Tibial nerve (tissue), 4 donors: ENCODE data around the gene AGK. TPM values are rescaled to one million over a fixed set of nuclear protein-coding genes. Genes with fewer than 3 reads are reported as not detected.

ENCODE experiments used
- DNase-seq, 2 donors: peaks; one replicate each; pipeline ENCODE4 v3.0.0-alpha.2; 2019; ENCODE audit warnings: low spot score in 2 of 2
- H3K27ac ChIP-seq, 4 donors: fragments of 200-600 bp; sonication (generic) in 3 of 4; one replicate each; pipeline ENCODE4 v1.5.1; 2017 to 2019; ENCODE audit warnings: mild to moderate bottlenecking in 1 of 4
- H3K27me3 ChIP-seq, 2 donors: fragments of 200-600 bp; sonication (generic) in 1 of 2; one replicate each; pipeline versions ENCODE4 v1.5.1 to v1.6.0; 2017 to 2019
- H3K36me3 ChIP-seq, 3 donors: fragments of 200-600 bp; sonication (generic); one replicate each; pipeline ENCODE4 v1.5.1; 2018 to 2019
- H3K4me1 ChIP-seq, 4 donors: fragments of 200-600 bp; sonication (generic) in 3 of 4; one replicate each; pipeline ENCODE4 v1.5.1; 2017 to 2019
- H3K4me3 ChIP-seq, 4 donors: fragments of 200-600 bp; sonication (generic) in 3 of 4; one replicate each; pipeline ENCODE4 v1.5.1; 2017 to 2019; ENCODE audit warnings: mild to moderate bottlenecking in 1 of 4, moderate library complexity in 1 of 4
- H3K9me3 ChIP-seq, 4 donors: fragments of 200-600 bp; sonication (generic) in 3 of 4; one replicate each; pipeline ENCODE4 v1.5.1; 2017 to 2019
- EP300 ChIP-seq, 2 donors: sonication (generic); formaldehyde crosslinking; IDR thresholded peaks; one replicate each; pipeline ENCODE4 v1.6.1; 2017; ENCODE audit warnings: antibody characterized with exemption in 2 of 2, mild to moderate bottlenecking in 1 of 2
- POLR2A ChIP-seq, 2 donors: fragments of 450-650 bp; IDR thresholded peaks; one replicate each; pipeline ENCODE4 v1.6.1; 2017; ENCODE audit warnings: antibody characterized with exemption in 2 of 2, mild to moderate bottlenecking in 2 of 2, moderate library complexity in 2 of 2
- WGBS, 2 donors: methylation state at CpG; one replicate each; pipeline ENCODE4 v1.1.5; 2018; 5-methylcytosine and 5-hydroxymethylcytosine counted together
- total RNA-seq, 4 donors: library from RNA; depleted of rRNA; stranded (reverse); fragments of >200 nt; gene quantifications; one replicate each; pipeline ENCODE4 v1.1.0, GENCODE V29; 2016
- TF ChIP-seq, protein P1 (sequence below), 5 experiments: fragments of 200-600 bp in 3 of 5; fragments of 450-650 bp in 2 of 5; sonication (generic) in 3 of 5; IDR thresholded peaks; one replicate each; pipeline ENCODE4 v1.5.1; 2016 to 2019; ENCODE audit warnings: antibody characterized with exemption in 5 of 5, mild to moderate bottlenecking in 3 of 5, moderate library complexity in 2 of 5

The AGK gene, protein sequence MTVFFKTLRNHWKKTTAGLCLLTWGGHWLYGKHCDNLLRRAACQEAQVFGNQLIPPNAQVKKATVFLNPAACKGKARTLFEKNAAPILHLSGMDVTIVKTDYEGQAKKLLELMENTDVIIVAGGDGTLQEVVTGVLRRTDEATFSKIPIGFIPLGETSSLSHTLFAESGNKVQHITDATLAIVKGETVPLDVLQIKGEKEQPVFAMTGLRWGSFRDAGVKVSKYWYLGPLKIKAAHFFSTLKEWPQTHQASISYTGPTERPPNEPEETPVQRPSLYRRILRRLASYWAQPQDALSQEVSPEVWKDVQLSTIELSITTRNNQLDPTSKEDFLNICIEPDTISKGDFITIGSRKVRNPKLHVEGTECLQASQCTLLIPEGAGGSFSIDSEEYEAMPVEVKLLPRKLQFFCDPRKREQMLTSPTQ
- total RNA-seq: 10 to 100 TPM; 16.4 to 45.9 (median 26.3) TPM

DNA sequence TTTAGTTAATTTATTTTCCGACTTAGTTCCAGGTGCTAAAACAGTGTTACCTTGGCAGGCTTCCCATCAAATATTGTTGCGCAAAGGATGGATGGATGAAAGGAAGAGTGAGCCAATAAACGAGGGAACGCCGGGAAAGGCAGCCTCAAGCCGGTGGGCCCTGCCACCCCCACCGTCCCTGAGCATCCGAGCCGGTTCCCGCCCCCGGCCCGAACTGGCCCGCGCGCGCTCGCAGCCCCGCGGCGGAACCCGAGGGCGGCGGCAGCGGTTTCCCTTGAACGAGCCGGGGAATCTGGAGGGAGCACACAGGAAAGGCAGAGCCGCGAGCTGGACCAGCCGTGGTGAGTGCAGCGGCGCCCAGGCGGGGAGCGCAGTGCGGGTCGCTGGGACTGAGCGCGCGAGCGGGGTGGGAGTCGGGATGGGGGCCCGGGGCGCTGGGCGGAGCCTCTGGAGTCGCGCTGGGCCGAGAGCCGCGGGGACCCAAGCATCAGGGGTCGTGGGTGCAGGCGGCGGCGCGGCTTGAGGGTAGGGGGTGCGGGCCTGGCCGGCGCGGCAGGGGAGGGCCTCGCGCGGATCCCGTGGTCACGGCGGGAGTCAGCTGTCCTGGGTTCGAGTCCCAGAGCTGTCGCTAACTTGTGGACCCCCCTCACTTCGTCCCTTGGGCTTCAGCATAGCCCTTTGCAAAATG lies at the start of gene AGK:
TSS of gene AGK (plus strand) at position 317 of the 688 bp plus-strand sequence. CDS start 4,057 bp downstream, outside the sequence.
- peaks cover 0 to 30% (median 9%) of the 10 kb centered on the region in 4 donors for H3K4me1 ChIP-seq
- H3K4me3 ChIP-seq: peak within 1 kb of the TSS; percentile 84 to 88 (median 86)
- 1% methylated on average over 38 to 48 of the region's 66 CpGs for WGBS, 2 donors
- TF ChIP-seq EP300 (IDR thresholded peaks at IDR 0.05) (peak in 1 of 2 donors; percentile 63), POLR2A (IDR thresholded peaks at IDR 0.05) (no peak)
- TF ChIP-seq, protein P1, sequence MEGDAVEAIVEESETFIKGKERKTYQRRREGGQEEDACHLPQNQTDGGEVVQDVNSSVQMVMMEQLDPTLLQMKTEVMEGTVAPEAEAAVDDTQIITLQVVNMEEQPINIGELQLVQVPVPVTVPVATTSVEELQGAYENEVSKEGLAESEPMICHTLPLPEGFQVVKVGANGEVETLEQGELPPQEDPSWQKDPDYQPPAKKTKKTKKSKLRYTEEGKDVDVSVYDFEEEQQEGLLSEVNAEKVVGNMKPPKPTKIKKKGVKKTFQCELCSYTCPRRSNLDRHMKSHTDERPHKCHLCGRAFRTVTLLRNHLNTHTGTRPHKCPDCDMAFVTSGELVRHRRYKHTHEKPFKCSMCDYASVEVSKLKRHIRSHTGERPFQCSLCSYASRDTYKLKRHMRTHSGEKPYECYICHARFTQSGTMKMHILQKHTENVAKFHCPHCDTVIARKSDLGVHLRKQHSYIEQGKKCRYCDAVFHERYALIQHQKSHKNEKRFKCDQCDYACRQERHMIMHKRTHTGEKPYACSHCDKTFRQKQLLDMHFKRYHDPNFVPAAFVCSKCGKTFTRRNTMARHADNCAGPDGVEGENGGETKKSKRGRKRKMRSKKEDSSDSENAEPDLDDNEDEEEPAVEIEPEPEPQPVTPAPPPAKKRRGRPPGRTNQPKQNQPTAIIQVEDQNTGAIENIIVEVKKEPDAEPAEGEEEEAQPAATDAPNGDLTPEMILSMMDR (IDR thresholded peaks at IDR 0.05): no peak
- peaks cover 0 to 11% (median 0%) of the 10 kb centered on the region in 3 donors for H3K36me3 ChIP-seq
- H3K9me3 ChIP-seq: no peaks in the 10 kb centered on the region
- DNase-seq: peak; percentile 32 to 35
- no peaks in the 10 kb centered on the region for H3K27me3 ChIP-seq
- peak within 1 kb of the TSS in 3 of 4 donors; percentile 65 to 84 (median 74) for H3K27ac ChIP-seq

DNA sequence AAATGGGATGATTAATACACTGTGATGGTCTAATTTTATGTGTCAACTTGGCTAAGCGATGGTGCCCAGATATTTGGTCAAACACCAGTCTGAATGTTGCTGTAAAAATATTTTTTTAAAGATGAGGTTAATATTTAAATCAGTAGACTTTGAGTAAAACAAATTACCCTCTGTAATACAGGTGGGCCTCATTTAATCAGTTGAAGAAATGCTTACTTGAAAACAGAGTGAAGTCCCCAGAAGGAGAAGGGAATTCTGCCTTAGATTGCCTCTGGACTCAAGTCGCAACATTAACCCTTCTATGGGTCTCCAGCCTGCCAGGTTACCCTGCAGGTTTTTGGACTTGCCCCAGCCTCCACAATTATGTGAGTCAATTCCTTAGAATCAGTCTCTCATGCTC lies 49.8 kb upstream of the AGK start:
- no peak for TF ChIP-seq EP300 (IDR thresholded peaks at IDR 0.05)
- TF ChIP-seq POLR2A (IDR thresholded peaks at IDR 0.05): no peak
- TF ChIP-seq, protein P1 (IDR thresholded peaks at IDR 0.05): no peak
- Histone ChIP-seq H3K9me3 (no peaks in the 10 kb centered on the region), H3K4me1 (no peaks in the 10 kb centered on the region), H3K36me3 (no peaks in the 10 kb centered on the region), H3K27ac (no peak overlapping the region), H3K4me3 (no peak overlapping the region), H3K27me3 (no peaks in the 10 kb centered on the region)
- no peak for DNase-seq
- WGBS, 2 donors: 89 to 93% methylated on average over 2 of the region's 2 CpGs

DNA sequence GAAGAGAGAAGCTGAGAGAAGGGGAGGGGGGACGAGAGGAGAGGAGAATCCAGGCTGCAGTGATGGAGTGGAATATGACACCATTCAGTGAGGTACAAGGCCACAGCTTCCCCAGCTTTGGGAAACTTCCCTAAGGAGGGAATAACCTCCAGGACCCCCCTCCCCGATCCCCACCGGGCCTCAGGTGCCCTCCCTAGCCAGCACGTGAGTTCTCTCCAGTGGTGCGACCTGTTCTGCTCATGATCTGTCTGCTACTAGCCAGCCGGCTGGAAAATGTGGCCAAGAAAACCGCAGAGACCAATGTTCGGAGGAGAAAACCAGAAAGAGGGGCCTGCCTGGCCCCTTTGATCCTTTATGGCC lies 39.9 kb upstream of the AGK start:
- DNase-seq: no peak
- no peaks in the 10 kb centered on the region for H3K36me3 ChIP-seq
- WGBS, 2 donors: 7 to 11% methylated on average over 8 of the region's 8 CpGs
- H3K4me3 ChIP-seq: no peak overlapping the region
- TF ChIP-seq POLR2A (IDR thresholded peaks at IDR 0.05) (no peak), EP300 (IDR thresholded peaks at IDR 0.05) (no peak)
- TF ChIP-seq, protein P1 (IDR thresholded peaks at IDR 0.05): no peak
- H3K4me1 ChIP-seq: peaks cover 0 to 10% (median 5%) of the 10 kb centered on the region in 4 donors
- peaks cover 0 to 36% of the 10 kb centered on the region in 2 donors for H3K27me3 ChIP-seq
- no peak overlapping the region for H3K27ac ChIP-seq
- H3K9me3 ChIP-seq: no peaks in the 10 kb centered on the region

DNA sequence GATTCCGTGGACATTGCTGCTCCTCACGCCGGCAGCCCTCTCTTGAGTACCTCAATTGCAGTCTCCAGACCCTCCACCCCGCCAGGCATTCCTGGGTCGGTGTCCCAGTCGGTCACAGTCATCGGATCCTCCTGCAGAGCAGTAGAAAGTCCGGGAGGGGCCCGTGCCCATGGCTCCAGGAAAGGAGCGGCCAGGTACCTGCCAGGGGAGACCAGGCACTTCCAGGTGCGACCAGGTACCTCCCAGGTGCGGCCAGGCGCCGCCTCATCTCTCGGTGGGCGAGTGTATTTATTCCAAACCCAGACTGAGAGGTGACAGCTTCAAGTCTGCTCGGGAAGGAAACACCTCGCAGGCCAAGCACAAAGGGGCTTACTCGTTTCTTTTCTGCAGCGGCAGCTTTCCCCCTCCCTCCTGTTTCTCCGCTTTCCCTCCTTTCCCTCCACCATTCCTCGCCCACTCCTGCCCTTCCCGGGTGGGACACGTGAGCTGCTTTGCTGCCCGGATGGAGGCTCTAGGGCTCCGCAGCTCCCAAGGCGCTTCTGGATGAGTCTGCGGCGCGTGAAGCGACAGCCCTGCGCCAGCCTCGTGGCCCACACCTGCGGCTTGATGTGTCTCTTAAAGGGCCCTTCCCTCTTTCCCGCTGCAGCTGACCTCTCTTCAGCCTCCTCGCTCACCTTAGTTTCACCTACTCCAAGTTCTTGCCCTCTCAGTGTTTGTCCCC lies 39.4 kb upstream of the AGK start:
- Histone ChIP-seq H3K27ac (no peak overlapping the region), H3K4me1 (peaks cover 0 to 10% (median 5%) of the 10 kb centered on the region in 4 donors), H3K36me3 (no peaks in the 10 kb centered on the region), H3K9me3 (no peaks in the 10 kb centered on the region), H3K27me3 (peaks cover 0 to 36% of the 10 kb centered on the region in 2 donors), H3K4me3 (peak overlapping the region in 1 of 4 donors; percentile 11)
- TF ChIP-seq, protein P1 (IDR thresholded peaks at IDR 0.05): no peak
- TF ChIP-seq EP300 (IDR thresholded peaks at IDR 0.05) (no peak), POLR2A (IDR thresholded peaks at IDR 0.05) (no peak)
- WGBS, 2 donors: 3 to 6% methylated on average over 34 to 36 of the region's 36 CpGs
- DNase-seq: no peak
